ENCODE results near the gene AGL. TPM values are rescaled to one million over a fixed set of nuclear protein-coding genes. Genes with fewer than 3 reads are reported as not detected.

The AGL gene
- total and polyA plus RNA-seq, 2 of the 8 experiments (the other 6 are each of a cell fraction or from before 2014, with no cell fraction given): 2.7 to 19.2 TPM

DNA sequence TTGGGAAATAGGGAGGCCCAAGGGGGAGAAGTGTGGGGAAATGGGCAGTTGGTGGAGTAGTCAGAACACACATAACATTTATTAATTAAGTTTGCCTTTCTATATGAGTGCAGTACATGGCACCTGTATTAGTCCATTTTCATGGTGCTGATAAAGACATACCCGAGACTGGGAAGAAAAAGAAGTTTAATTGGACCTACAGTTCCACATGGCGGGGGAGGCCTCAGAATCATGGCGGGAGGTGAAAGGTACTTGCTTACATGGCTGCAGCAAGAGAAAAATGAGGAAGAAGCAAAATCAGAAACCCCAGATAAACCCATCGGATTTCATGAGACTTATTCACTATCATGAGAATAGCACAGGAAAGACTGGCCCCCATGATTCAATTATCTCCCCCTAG, 118.1 kb downstream of the AGL start:
- H2AFZ ChIP-seq (ENCODE audit: low read length): no peak overlapping the region
- H3K9me3 ChIP-seq (ENCODE audit: insufficient read depth in 2 of 2, low read depth in 1 of 2, low read length in 1 of 2): no peaks in the 10 kb centered on the region
- H2AK5ac ChIP-seq (ENCODE audit: low read depth, low read length): no peak overlapping the region
- H4K5ac ChIP-seq (ENCODE audit: insufficient read length, low read depth, low read length): no peak overlapping the region
- no peak overlapping the region for H3K23ac ChIP-seq (ENCODE audit: insufficient read length)
- H4K20me1 ChIP-seq (replicated peaks in 1 of 2; ENCODE audit: control insufficient read depth in 1 of 2, insufficient read depth in 2 of 2, low read length in 2 of 2): no peaks in the 10 kb centered on the region
- no peak overlapping the region for H2BK20ac ChIP-seq (ENCODE audit: low read length)
- no peak for DNase-seq (ENCODE audit: low read depth in 1 of 2, low spot score in 2 of 2)
- H2BK12ac ChIP-seq (ENCODE audit: low read depth, low read length): no peak overlapping the region
- H3K4ac ChIP-seq (replicated peaks; ENCODE audit: insufficient read length, low read depth, low read length): no peak overlapping the region
- no peak overlapping the region for H2BK15ac ChIP-seq (ENCODE audit: low read length)
- TF ChIP-seq MAFK (IDR thresholded peaks at IDR 0.05; ENCODE audit: low read depth, low read length): no peak
- TF ChIP-seq, protein P1, sequence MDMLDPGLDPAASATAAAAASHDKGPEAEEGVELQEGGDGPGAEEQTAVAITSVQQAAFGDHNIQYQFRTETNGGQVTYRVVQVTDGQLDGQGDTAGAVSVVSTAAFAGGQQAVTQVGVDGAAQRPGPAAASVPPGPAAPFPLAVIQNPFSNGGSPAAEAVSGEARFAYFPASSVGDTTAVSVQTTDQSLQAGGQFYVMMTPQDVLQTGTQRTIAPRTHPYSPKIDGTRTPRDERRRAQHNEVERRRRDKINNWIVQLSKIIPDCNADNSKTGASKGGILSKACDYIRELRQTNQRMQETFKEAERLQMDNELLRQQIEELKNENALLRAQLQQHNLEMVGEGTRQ (IDR thresholded peaks at IDR 0.05; ENCODE audit: low read length): no peak
- no peak for TF ChIP-seq POU5F1 (IDR thresholded peaks at IDR 0.05; ENCODE audit: low read depth, low read length)
- TF ChIP-seq BCL11A (IDR thresholded peaks at IDR 0.05; ENCODE audit: low read depth in 2 of 2, low read length in 2 of 2): no peak
- FAIRE-seq: no peak
- no peak overlapping the region for H2BK120ac ChIP-seq (replicated peaks; ENCODE audit: low read depth, low read length)
- H3K4me2 ChIP-seq (ENCODE audit: insufficient read depth in 1 of 2, low read depth in 2 of 2, low read length in 2 of 2): no peak overlapping the region
- H3K4me3 ChIP-seq (ENCODE audit: extremely low read depth in 1 of 4, insufficient read depth in 2 of 4, low read depth in 3 of 4, low read length in 4 of 4): no peak overlapping the region
- H3K79me2 ChIP-seq (ENCODE audit: control insufficient read depth in 1 of 2, insufficient read depth in 2 of 2, low read length in 2 of 2): peaks cover 0 to 7% of the 10 kb centered on the region in 2 experiments; a peak in 2 of 4 replicates
- H3K27ac ChIP-seq (ENCODE audit: low read depth, low read length): no peak overlapping the region
- no peaks in the 10 kb centered on the region for H3K79me1 ChIP-seq (ENCODE audit: low read depth, low read length)
- 83% methylated on average over 4 of the region's 4 CpGs; no CpG with 5 or more reads in 1 of the 2 experiments for WGBS, 2 experiments (ENCODE audit: extremely low coverage in 1 of 2, insufficient coverage in 1 of 2, insufficient read length in 1 of 2, insufficient replicate concordance in 2 of 2, low coverage in 1 of 2, low lambda C conversion rate in 2 of 2, missing lambda C conversion rate in 1 of 2)
- no peak overlapping the region for H3K9ac ChIP-seq (replicated peaks in 1 of 4; ENCODE audit: extremely low read depth in 1 of 4, low read depth in 3 of 4, low read length in 3 of 4)
- H2BK5ac ChIP-seq (ENCODE audit: low read depth, low read length): no peak overlapping the region
- CTCF ChIA-PET (ENCODE audit: partially characterized antibody): no interaction called here
- no peak overlapping the region for H3K18ac ChIP-seq (ENCODE audit: extremely low read depth, low read length)
- POLR2A ChIA-PET (ENCODE audit: partially characterized antibody): no interaction called here
- H3K14ac ChIP-seq (ENCODE audit: insufficient read length): no peak overlapping the region
- peaks cover 0 to 8% (median 3%) of the 10 kb centered on the region in 4 experiments; a peak in 4 of 7 replicates for H3K4me1 ChIP-seq (replicated peaks in 1 of 4; ENCODE audit: control insufficient read depth in 3 of 4, insufficient read depth in 4 of 4, low read length in 3 of 4)
- H3K36me3 ChIP-seq (ENCODE audit: control insufficient read depth in 2 of 4, insufficient read depth in 4 of 4, low read length in 3 of 4): no peaks in the 10 kb centered on the region; a peak in 1 of 8 replicates
- H3K56ac ChIP-seq (replicated peaks; ENCODE audit: insufficient read length, low read depth, low read length): no peak overlapping the region
- H4K8ac ChIP-seq (ENCODE audit: extremely low read depth, insufficient read depth, low read length): no peak overlapping the region
- H3K23me2 ChIP-seq (ENCODE audit: low read depth, low read length): peaks cover 8% of the 10 kb centered on the region
- H4K91ac ChIP-seq (replicated peaks; ENCODE audit: insufficient read length, low read length): no peak overlapping the region
- H3K27me3 ChIP-seq (replicated peaks in 1 of 4; ENCODE audit: control insufficient read depth in 3 of 4, extremely low read depth in 1 of 4, insufficient read depth in 3 of 4, low read length in 3 of 4): no peaks in the 10 kb centered on the region
